ENCODE measurements around the gene ARVCF.

ARVCF gene

DNA sequence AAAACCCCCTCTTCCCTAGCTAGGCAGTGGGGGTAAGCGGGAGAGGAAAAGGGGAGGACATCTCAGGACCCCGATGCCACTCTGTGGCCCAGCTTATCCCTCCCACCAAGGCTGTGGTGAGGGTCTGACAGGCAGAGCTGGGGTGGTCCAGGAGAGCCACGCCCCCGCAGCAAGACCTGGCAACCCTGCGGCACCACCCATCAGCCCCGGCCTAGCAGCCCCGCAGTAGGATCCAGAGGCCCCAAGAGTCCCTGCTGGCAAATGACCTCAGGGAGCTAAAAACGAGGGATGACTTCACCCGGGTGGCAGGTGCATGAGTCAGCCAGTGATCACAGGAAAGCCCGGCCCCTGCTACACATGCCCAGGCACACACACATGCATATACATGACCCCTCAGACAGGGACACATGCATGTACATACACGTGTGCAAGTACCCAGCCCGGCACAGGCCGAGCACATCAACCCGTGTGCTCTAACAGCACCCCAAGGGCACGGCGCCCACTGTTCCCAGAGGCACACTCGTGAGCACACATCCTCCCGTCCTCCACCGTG, 32.3 kb downstream of the ARVCF start (continued):
- TF ChIP-seq, protein P1, sequence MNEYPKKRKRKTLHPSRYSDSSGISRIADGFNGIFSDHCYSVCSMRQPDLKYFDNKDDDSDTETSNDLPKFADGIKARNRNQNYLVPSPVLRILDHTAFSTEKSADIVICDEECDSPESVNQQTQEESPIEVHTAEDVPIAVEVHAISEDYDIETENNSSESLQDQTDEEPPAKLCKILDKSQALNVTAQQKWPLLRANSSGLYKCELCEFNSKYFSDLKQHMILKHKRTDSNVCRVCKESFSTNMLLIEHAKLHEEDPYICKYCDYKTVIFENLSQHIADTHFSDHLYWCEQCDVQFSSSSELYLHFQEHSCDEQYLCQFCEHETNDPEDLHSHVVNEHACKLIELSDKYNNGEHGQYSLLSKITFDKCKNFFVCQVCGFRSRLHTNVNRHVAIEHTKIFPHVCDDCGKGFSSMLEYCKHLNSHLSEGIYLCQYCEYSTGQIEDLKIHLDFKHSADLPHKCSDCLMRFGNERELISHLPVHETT (tag by site-specific recombination; IDR thresholded peaks at IDR 0.05), result peak; percentile 82
- no peak for TF ChIP-seq ZNF521 (tag by site-specific recombination; IDR thresholded peaks at IDR 0.05)
- TF ChIP-seq, protein P2, sequence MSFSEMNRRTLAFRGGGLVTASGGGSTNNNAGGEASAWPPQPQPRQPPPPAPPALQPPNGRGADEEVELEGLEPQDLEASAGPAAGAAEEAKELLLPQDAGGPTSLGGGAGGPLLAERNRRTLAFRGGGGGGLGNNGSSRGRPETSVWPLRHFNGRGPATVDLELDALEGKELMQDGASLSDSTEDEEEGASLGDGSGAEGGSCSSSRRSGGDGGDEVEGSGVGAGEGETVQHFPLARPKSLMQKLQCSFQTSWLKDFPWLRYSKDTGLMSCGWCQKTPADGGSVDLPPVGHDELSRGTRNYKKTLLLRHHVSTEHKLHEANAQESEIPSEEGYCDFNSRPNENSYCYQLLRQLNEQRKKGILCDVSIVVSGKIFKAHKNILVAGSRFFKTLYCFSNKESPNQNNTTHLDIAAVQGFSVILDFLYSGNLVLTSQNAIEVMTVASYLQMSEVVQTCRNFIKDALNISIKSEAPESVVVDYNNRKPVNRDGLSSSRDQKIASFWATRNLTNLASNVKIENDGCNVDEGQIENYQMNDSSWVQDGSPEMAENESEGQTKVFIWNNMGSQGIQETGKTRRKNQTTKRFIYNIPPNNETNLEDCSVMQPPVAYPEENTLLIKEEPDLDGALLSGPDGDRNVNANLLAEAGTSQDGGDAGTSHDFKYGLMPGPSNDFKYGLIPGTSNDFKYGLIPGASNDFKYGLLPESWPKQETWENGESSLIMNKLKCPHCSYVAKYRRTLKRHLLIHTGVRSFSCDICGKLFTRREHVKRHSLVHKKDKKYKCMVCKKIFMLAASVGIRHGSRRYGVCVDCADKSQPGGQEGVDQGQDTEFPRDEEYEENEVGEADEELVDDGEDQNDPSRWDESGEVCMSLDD (tag by site-specific recombination; IDR thresholded peaks at IDR 0.05), result peak; percentile 58
- TF ChIP-seq ZNF561 (tag by site-specific recombination; IDR thresholded peaks at IDR 0.05; ENCODE audit: borderline replicate concordance), result no peak
- no peak for TF ChIP-seq ZNF658 (tag by site-specific recombination; IDR thresholded peaks at IDR 0.05)
- TF ChIP-seq KLF16 (tag by site-specific recombination; IDR thresholded peaks at IDR 0.05), result peak; percentile 57
- no peak for TF ChIP-seq ZNF664 (tag by site-specific recombination; IDR thresholded peaks at IDR 0.05)
- TF ChIP-seq ZNF391 (tag by site-specific recombination; IDR thresholded peaks at IDR 0.05; ENCODE audit: borderline replicate concordance, low read depth), result peak; percentile 79; the same call in 1 of the 2 replicates
- TF ChIP-seq, protein P3, sequence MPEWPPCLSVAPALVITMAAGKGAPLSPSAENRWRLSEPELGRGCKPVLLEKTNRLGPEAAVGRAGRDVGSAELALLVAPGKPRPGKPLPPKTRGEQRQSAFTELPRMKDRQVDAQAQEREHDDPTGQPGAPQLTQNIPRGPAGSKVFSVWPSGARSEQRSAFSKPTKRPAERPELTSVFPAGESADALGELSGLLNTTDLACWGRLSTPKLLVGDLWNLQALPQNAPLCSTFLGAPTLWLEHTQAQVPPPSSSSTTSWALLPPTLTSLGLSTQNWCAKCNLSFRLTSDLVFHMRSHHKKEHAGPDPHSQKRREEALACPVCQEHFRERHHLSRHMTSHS (tag by site-specific recombination; IDR thresholded peaks at IDR 0.05), result no peak
- TF ChIP-seq ZNF248 (tag by site-specific recombination; IDR thresholded peaks at IDR 0.05), result no peak
- no peak for TF ChIP-seq ZNF16 (tag by site-specific recombination; IDR thresholded peaks at IDR 0.05; ENCODE audit: low read depth)
- TF ChIP-seq, protein P4, sequence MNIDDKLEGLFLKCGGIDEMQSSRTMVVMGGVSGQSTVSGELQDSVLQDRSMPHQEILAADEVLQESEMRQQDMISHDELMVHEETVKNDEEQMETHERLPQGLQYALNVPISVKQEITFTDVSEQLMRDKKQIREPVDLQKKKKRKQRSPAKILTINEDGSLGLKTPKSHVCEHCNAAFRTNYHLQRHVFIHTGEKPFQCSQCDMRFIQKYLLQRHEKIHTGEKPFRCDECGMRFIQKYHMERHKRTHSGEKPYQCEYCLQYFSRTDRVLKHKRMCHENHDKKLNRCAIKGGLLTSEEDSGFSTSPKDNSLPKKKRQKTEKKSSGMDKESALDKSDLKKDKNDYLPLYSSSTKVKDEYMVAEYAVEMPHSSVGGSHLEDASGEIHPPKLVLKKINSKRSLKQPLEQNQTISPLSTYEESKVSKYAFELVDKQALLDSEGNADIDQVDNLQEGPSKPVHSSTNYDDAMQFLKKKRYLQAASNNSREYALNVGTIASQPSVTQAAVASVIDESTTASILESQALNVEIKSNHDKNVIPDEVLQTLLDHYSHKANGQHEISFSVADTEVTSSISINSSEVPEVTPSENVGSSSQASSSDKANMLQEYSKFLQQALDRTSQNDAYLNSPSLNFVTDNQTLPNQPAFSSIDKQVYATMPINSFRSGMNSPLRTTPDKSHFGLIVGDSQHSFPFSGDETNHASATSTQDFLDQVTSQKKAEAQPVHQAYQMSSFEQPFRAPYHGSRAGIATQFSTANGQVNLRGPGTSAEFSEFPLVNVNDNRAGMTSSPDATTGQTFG (tag by site-specific recombination; IDR thresholded peaks at IDR 0.05; ENCODE audit: borderline replicate concordance), result no peak
- TF ChIP-seq SCRT1 (tag by site-specific recombination; IDR thresholded peaks at IDR 0.05; ENCODE audit: borderline replicate concordance), result no peak
- TF ChIP-seq BCL11A (tag by site-specific recombination; IDR thresholded peaks at IDR 0.05; ENCODE audit: low read depth), result peak; percentile 96
- TF ChIP-seq MZF1 (tag by site-specific recombination; IDR thresholded peaks at IDR 0.05; ENCODE audit: borderline replicate concordance), result no peak
- TF ChIP-seq, protein P5, sequence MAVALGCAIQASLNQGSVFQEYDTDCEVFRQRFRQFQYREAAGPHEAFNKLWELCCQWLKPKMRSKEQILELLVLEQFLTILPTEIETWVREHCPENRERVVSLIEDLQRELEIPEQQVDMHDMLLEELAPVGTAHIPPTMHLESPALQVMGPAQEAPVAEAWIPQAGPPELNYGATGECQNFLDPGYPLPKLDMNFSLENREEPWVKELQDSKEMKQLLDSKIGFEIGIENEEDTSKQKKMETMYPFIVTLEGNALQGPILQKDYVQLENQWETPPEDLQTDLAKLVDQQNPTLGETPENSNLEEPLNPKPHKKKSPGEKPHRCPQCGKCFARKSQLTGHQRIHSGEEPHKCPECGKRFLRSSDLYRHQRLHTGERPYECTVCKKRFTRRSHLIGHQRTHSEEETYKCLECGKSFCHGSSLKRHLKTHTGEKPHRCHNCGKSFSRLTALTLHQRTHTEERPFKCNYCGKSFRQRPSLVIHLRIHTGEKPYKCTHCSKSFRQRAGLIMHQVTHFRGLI (tag by site-specific recombination; IDR thresholded peaks at IDR 0.05), result no peak
- no peak for TF ChIP-seq ZNF223 (tag by site-specific recombination; IDR thresholded peaks at IDR 0.05)
- TF ChIP-seq, protein P6, sequence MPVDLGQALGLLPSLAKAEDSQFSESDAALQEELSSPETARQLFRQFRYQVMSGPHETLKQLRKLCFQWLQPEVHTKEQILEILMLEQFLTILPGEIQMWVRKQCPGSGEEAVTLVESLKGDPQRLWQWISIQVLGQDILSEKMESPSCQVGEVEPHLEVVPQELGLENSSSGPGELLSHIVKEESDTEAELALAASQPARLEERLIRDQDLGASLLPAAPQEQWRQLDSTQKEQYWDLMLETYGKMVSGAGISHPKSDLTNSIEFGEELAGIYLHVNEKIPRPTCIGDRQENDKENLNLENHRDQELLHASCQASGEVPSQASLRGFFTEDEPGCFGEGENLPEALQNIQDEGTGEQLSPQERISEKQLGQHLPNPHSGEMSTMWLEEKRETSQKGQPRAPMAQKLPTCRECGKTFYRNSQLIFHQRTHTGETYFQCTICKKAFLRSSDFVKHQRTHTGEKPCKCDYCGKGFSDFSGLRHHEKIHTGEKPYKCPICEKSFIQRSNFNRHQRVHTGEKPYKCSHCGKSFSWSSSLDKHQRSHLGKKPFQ (tag by site-specific recombination; IDR thresholded peaks at IDR 0.05), result no peak
- TF ChIP-seq, protein P7, sequence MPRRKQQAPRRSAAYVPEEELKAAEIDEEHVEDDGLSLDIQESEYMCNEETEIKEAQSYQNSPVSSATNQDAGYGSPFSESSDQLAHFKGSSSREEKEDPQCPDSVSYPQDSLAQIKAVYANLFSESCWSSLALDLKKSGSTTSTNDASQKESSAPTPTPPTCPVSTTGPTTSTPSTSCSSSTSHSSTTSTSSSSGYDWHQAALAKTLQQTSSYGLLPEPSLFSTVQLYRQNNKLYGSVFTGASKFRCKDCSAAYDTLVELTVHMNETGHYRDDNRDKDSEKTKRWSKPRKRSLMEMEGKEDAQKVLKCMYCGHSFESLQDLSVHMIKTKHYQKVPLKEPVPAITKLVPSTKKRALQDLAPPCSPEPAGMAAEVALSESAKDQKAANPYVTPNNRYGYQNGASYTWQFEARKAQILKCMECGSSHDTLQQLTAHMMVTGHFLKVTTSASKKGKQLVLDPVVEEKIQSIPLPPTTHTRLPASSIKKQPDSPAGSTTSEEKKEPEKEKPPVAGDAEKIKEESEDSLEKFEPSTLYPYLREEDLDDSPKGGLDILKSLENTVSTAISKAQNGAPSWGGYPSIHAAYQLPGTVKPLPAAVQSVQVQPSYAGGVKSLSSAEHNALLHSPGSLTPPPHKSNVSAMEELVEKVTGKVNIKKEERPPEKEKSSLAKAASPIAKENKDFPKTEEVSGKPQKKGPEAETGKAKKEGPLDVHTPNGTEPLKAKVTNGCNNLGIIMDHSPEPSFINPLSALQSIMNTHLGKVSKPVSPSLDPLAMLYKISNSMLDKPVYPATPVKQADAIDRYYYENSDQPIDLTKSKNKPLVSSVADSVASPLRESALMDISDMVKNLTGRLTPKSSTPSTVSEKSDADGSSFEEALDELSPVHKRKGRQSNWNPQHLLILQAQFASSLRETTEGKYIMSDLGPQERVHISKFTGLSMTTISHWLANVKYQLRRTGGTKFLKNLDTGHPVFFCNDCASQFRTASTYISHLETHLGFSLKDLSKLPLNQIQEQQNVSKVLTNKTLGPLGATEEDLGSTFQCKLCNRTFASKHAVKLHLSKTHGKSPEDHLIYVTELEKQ (tag by site-specific recombination; IDR thresholded peaks at IDR 0.05; ENCODE audit: borderline replicate concordance), result peak; percentile 73; the same call in 1 of the 2 replicates
- no peak for TF ChIP-seq ZNF768 (tag by site-specific recombination; IDR thresholded peaks at IDR 0.05)
- TF ChIP-seq ZNF423 (tag by site-specific recombination; IDR thresholded peaks at IDR 0.05), result no peak
- TF ChIP-seq ZNF626 (tag by site-specific recombination; IDR thresholded peaks at IDR 0.05), result no peak
- TF ChIP-seq ZNF266 (tag by site-specific recombination; IDR thresholded peaks at IDR 0.05; ENCODE audit: low read depth), result no peak
- TF ChIP-seq OVOL3 (tag by site-specific recombination; IDR thresholded peaks at IDR 0.05), result no peak
- TF ChIP-seq ZXDB (tag by site-specific recombination; IDR thresholded peaks at IDR 0.05), result peak; percentile 99
